ENCODE data around the gene GRAMD2A. TPM values are rescaled to one million over a fixed set of nuclear protein-coding genes. Genes with fewer than 3 reads are reported as not detected.

GRAMD2A gene
- total and polyA plus RNA-seq, 4 donors: 4.0 to 25.2 (median 10.7) TPM

- Histone ChIP-seq H3K27me3 (ENCODE audit: control insufficient read depth in 3 of 3, insufficient read depth in 3 of 3, low read length in 2 of 3) (no peaks in the 10 kb centered on the region), H3K36me3 (ENCODE audit: control insufficient read depth in 4 of 4, insufficient read depth in 4 of 4, low read length in 4 of 4) (no peaks in the 10 kb centered on the region), H3K4me1 (ENCODE audit: control insufficient read depth in 5 of 5, insufficient read depth in 5 of 5, low read length in 5 of 5) (peaks cover 5 to 36% (median 17%) of the 10 kb centered on the region in 5 donors), H3K9me3 (ENCODE audit: control insufficient read depth in 4 of 4, insufficient read depth in 3 of 4, low read length in 3 of 4) (no peaks in the 10 kb centered on the region), H3K27ac (ENCODE audit: low read depth in 1 of 2, low read length in 1 of 2) (peak overlapping the region; percentile 97 to 99), H3K4me3 (peak overlapping the region; percentile 82), H3K9ac (ENCODE audit: insufficient read depth in 1 of 2, low read length in 2 of 2) (peak overlapping the region in 1 of 2 donors; percentile 67)
- no peak for ATAC-seq (ENCODE audit: insufficient read depth, low FRiP score)
- 2 to 3% methylated on average over 16 of the region's 16 CpGs for WGBS, 2 donors
- no peak for TF ChIP-seq CTCF (IDR thresholded peaks at IDR 0.05; ENCODE audit: control extremely low read depth, extremely low read depth)
- peak; percentile 25 to 76 (median 73) for DNase-seq
Measured at GRCh38 chr15:72231833-72232478, 34.4 kb upstream of the GRAMD2A start.

GRCh38 chr15:72231066-72231832 is 33.7 kb upstream of the GRAMD2A start, which contains the start of gene PKM:
TSS of gene PKM (minus strand) at chr15:72231190. CDS start at chr15:72219097, 12,093 bp downstream.
- H3K4me1 ChIP-seq (ENCODE audit: control insufficient read depth in 5 of 5, insufficient read depth in 5 of 5, low read length in 5 of 5): peaks cover 10 to 42% (median 18%) of the 10 kb centered on the region in 5 donors
- WGBS, 2 donors: 0 to 1% methylated on average over 62 to 67 of the region's 67 CpGs
- H3K4me3 ChIP-seq: peak within 1 kb of the TSS; percentile 82
- peak within 1 kb of the TSS; percentile 89 for H3K9ac ChIP-seq (ENCODE audit: insufficient read depth in 1 of 2, low read length in 2 of 2)
- ATAC-seq (ENCODE audit: insufficient read depth, low FRiP score): peak; percentile 90
- TF ChIP-seq CTCF (IDR thresholded peaks at IDR 0.05; ENCODE audit: control extremely low read depth, extremely low read depth): no peak
- DNase-seq: peak; percentile 95 to 99 (median 96)
- no peaks in the 10 kb centered on the region for H3K36me3 ChIP-seq (ENCODE audit: control insufficient read depth in 4 of 4, insufficient read depth in 4 of 4, low read length in 4 of 4)
- no peaks in the 10 kb centered on the region for H3K27me3 ChIP-seq (ENCODE audit: control insufficient read depth in 3 of 3, insufficient read depth in 3 of 3, low read length in 2 of 3)
- peak within 1 kb of the TSS; percentile 97 to 99 for H3K27ac ChIP-seq (ENCODE audit: low read depth in 1 of 2, low read length in 1 of 2)
- no peaks in the 10 kb centered on the region for H3K9me3 ChIP-seq (ENCODE audit: control insufficient read depth in 4 of 4, insufficient read depth in 3 of 4, low read length in 3 of 4)

- no peaks in the 10 kb centered on the region for H3K9me3 ChIP-seq (ENCODE audit: control insufficient read depth in 4 of 4, insufficient read depth in 3 of 4, low read length in 3 of 4)
- H3K36me3 ChIP-seq (ENCODE audit: control insufficient read depth in 4 of 4, insufficient read depth in 4 of 4, low read length in 4 of 4): no peaks in the 10 kb centered on the region
- 0 to 1% methylated on average over 60 to 79 of the region's 79 CpGs for WGBS, 2 donors
- H3K9ac ChIP-seq (ENCODE audit: insufficient read depth in 1 of 2, low read length in 2 of 2): peak overlapping the region; percentile 89
- H3K27ac ChIP-seq (ENCODE audit: low read depth in 1 of 2, low read length in 1 of 2): peak overlapping the region; percentile 97 to 99
- peaks cover 12 to 42% (median 21%) of the 10 kb centered on the region in 5 donors for H3K4me1 ChIP-seq (ENCODE audit: control insufficient read depth in 5 of 5, insufficient read depth in 5 of 5, low read length in 5 of 5)
- H3K4me3 ChIP-seq: peak overlapping the region; percentile 82
- ATAC-seq (ENCODE audit: insufficient read depth, low FRiP score) (peak; percentile 47), DNase-seq (peak; percentile 96 to 98 (median 97))
- TF ChIP-seq CTCF (IDR thresholded peaks at IDR 0.05; ENCODE audit: control extremely low read depth, extremely low read depth): no peak
- no peaks in the 10 kb centered on the region for H3K27me3 ChIP-seq (ENCODE audit: control insufficient read depth in 3 of 3, insufficient read depth in 3 of 3, low read length in 2 of 3)
Measured at GRCh38 chr15:72230197-72231065, 32.8 kb upstream of the GRAMD2A start.

Measured in lung (tissue), 12 donors.